ENCODE results near the gene GRK3. TPM values are rescaled to one million over a fixed set of nuclear protein-coding genes. Genes with fewer than 3 reads are reported as not detected.
"Not testable (repeated sequence)": the region's sequence is repeated elsewhere in the genome, so short reads cannot be mapped to it uniquely, and the experiment has no call there.

Gene GRK3
- total and polyA plus RNA-seq, 2 donors (not counting 3 experiments of a cell fraction or from before 2014, with no cell fraction given), result 0.68 to 4.4 TPM

GRCh38 chr22:25570486-25570885 is 6.0 kb downstream of the GRK3 start:
- Histone ChIP-seq H3K4me2 (ENCODE audit: insufficient read depth, low read length) (no peak overlapping the region), H2AFZ (ENCODE audit: low read depth, low read length) (no peak overlapping the region), H3K27ac (ENCODE audit: insufficient read depth, low read depth, low read length) (no peak overlapping the region), H3K4me1 (ENCODE audit: control insufficient read depth, extremely low read depth, insufficient read depth, low read length) (peaks cover 1% of the 10 kb centered on the region), H3K79me2 (ENCODE audit: control insufficient read depth, insufficient read depth, low read length) (no peaks in the 10 kb centered on the region), H3K9me3 (replicated peaks; ENCODE audit: control insufficient read depth, insufficient read depth, low read length) (no peaks in the 10 kb centered on the region), H3K4me3 (replicated peaks in 1 of 3; ENCODE audit: insufficient read depth in 1 of 3, low read depth in 1 of 3, low read length in 3 of 3) (no peak overlapping the region), H3K36me3 (ENCODE audit: control insufficient read depth in 2 of 2, extremely low read depth in 1 of 2, insufficient read depth in 2 of 2, low read length in 2 of 2) (no peaks in the 10 kb centered on the region), H3K27me3 (ENCODE audit: control insufficient read depth in 2 of 2, insufficient read depth in 2 of 2, low read length in 2 of 2) (peaks cover 0 to 2% of the 10 kb centered on the region in 2 experiments), H4K20me1 (replicated peaks; ENCODE audit: control insufficient read depth, extremely low read depth, insufficient read depth, low read length) (no peaks in the 10 kb centered on the region), H3K9me1 (replicated peaks; ENCODE audit: control insufficient read depth, extremely low read depth, insufficient read depth, low read length) (no peaks in the 10 kb centered on the region), H3K9ac (replicated peaks; ENCODE audit: extremely low read depth, insufficient read depth, low read length) (no peak overlapping the region)
- ChIA-PET POLR2A (no interaction called here), CTCF (no interaction called here)
- no peak for FAIRE-seq
- DNase-seq (ENCODE audit: low read depth, low spot score), result no peak
- no TSS peak for BruUV-seq (replicated peaks)
- dilution Hi-C loops (cut with MboI; ENCODE audit: extremely low pct_ligation_motif_present, low sequenced_read_pairs) (no loop called here), intact Hi-C loops (cut with micrococcal nuclease) (no loop called here)
- TF ChIP-seq CTCF (IDR thresholded peaks at IDR 0.05; ENCODE audit: extremely low read depth in 1 of 2, insufficient read depth in 1 of 2, low read depth in 1 of 2, low read length in 2 of 2), result no peak
- no peak for TF ChIP-seq POLR2A (IDR thresholded peaks at IDR 0.05; ENCODE audit: low read depth, low read length)
- TF ChIP-seq, protein P1, sequence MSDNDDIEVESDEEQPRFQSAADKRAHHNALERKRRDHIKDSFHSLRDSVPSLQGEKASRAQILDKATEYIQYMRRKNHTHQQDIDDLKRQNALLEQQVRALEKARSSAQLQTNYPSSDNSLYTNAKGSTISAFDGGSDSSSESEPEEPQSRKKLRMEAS (IDR thresholded peaks at IDR 0.05; ENCODE audit: insufficient read depth, insufficient read length), result no peak
- no peak for TF ChIP-seq MYC (IDR thresholded peaks at IDR 0.05; ENCODE audit: low read depth, low read length)
- no peak for TF ChIP-seq JUN (IDR thresholded peaks at IDR 0.05; ENCODE audit: borderline replicate concordance, insufficient read depth, insufficient read length, low read depth)
- no peak for TF ChIP-seq GATA2 (IDR thresholded peaks at IDR 0.05; ENCODE audit: insufficient read depth, insufficient read length, low read depth, low read length)
- TF ChIP-seq POLR2AphosphoS5 (IDR thresholded peaks at IDR 0.05; ENCODE audit: insufficient read depth, low read depth, low read length), result no peak
- no peak for TF ChIP-seq EZH2 (IDR thresholded peaks at IDR 0.05; ENCODE audit: borderline replicate concordance, low read depth, low read length, severe bottlenecking)
- TF ChIP-seq FOS (IDR thresholded peaks at IDR 0.05; ENCODE audit: borderline replicate concordance, insufficient read depth, low read length), result no peak

- intact Hi-C loops (cut with micrococcal nuclease); H3K4me2 ChIP-seq (ENCODE audit: insufficient read depth, low read length); DNase-seq (ENCODE audit: low read depth, low spot score); H3K27ac ChIP-seq (ENCODE audit: insufficient read depth, low read depth, low read length); H3K9me3 ChIP-seq (replicated peaks; ENCODE audit: control insufficient read depth, insufficient read depth, low read length); H3K27me3 ChIP-seq (ENCODE audit: control insufficient read depth in 2 of 2, insufficient read depth in 2 of 2, low read length in 2 of 2); H3K9me1 ChIP-seq (replicated peaks; ENCODE audit: control insufficient read depth, extremely low read depth, insufficient read depth, low read length); H3K36me3 ChIP-seq (ENCODE audit: control insufficient read depth in 2 of 2, extremely low read depth in 1 of 2, insufficient read depth in 2 of 2, low read length in 2 of 2); POLR2A ChIA-PET; H3K4me3 ChIP-seq (replicated peaks in 1 of 3; ENCODE audit: insufficient read depth in 1 of 3, low read depth in 1 of 3, low read length in 3 of 3); H4K20me1 ChIP-seq (replicated peaks; ENCODE audit: control insufficient read depth, extremely low read depth, insufficient read depth, low read length); dilution Hi-C loops (cut with MboI; ENCODE audit: extremely low pct_ligation_motif_present, low sequenced_read_pairs); H3K9ac ChIP-seq (replicated peaks; ENCODE audit: extremely low read depth, insufficient read depth, low read length); FAIRE-seq; H3K4me1 ChIP-seq (ENCODE audit: control insufficient read depth, extremely low read depth, insufficient read depth, low read length); H3K79me2 ChIP-seq (ENCODE audit: control insufficient read depth, insufficient read depth, low read length); BruUV-seq (replicated peaks); H2AFZ ChIP-seq (ENCODE audit: low read depth, low read length): not testable (repeated sequence)
- CTCF ChIA-PET, result interaction anchor here (1.1 to 1.2 kb wide), 2 partner anchors 28 to 201 kb away, joined by 3 to 4 read pairs; no protein-coding TSS in a partner anchor
These were observed 7.7 kb downstream of the GRK3 start for GRCh38 chr22:25571969-25572707.
